HEK293T (cell line): ENCODE measurements around the gene CHD6.

Experiments
- CTCF ChIA-PET: fragments of 350-600 bp; formaldehyde crosslinking; extraction: SDS; loops from one replicate; lab custom pipeline; 2021; ENCODE audit warnings: antibody characterized with exemption, inconsistent platforms; lab: Yijun Ruan, JAX
- POLR2A ChIA-PET: fragments of 350-600 bp; formaldehyde crosslinking; extraction: SDS; loops from one replicate; lab custom pipeline; 2020; ENCODE audit warnings: antibody characterized with exemption, inconsistent platforms; lab: Yijun Ruan, JAX
- DNase-seq: peaks from one replicate; pipeline ENCODE4 v3.0.0; 2012; ENCODE audit warnings: mixed read lengths; ENCODE audit errors: extremely low spot score
- ARNT ChIP-seq: fragments of 450-650 bp; IDR thresholded peaks from 2 replicates; pipeline ENCODE4 v1.6.1; 2017; ENCODE audit warnings: mild to moderate bottlenecking
- BHLHE40 ChIP-seq: fragments of 450-650 bp; IDR thresholded peaks from 2 replicates; pipeline ENCODE4 v1.6.1; 2016; ENCODE audit warnings: mild to moderate bottlenecking, moderate library complexity, borderline replicate concordance
- CTBP1 ChIP-seq: fragments of 450-650 bp; IDR thresholded peaks from 2 replicates; pipeline ENCODE4 v1.6.1; 2016; ENCODE audit warnings: borderline replicate concordance
- ELF4 ChIP-seq: fragments of 450-650 bp; IDR thresholded peaks from 2 replicates; pipeline ENCODE4 v1.6.1; 2017; ENCODE audit warnings: antibody characterized with exemption
- FOXA1 ChIP-seq: fragments of 450-650 bp; IDR thresholded peaks from 2 replicates; pipeline ENCODE4 v1.6.1; 2016; ENCODE audit warnings: mild to moderate bottlenecking
- FOXK2 ChIP-seq: fragments of 450-650 bp; IDR thresholded peaks from 2 replicates; pipeline ENCODE4 v1.6.1; 2016; ENCODE audit warnings: mild to moderate bottlenecking
- FOXM1 ChIP-seq: fragments of 450-650 bp; IDR thresholded peaks from 2 replicates; pipeline ENCODE4 v1.6.1; 2017; ENCODE audit warnings: mild to moderate bottlenecking, borderline replicate concordance
- HDGF ChIP-seq: fragments of 450-650 bp; IDR thresholded peaks from 2 replicates; pipeline ENCODE4 v1.6.1; 2017; ENCODE audit warnings: antibody characterized with exemption, borderline replicate concordance
- L3MBTL2 ChIP-seq: fragments of 450-650 bp; conservative IDR thresholded peaks from 2 replicates; pipeline ENCODE4 v1.6.1; 2016; ENCODE audit warnings: mild to moderate bottlenecking
- LEF1 ChIP-seq: fragments of 450-650 bp; IDR thresholded peaks from 2 replicates; pipeline ENCODE4 v1.6.1; 2017; ENCODE audit warnings: mild to moderate bottlenecking, borderline replicate concordance
- NFRKB ChIP-seq: fragments of 450-650 bp; IDR thresholded peaks from 2 replicates; pipeline ENCODE4 v1.6.1; 2016; ENCODE audit warnings: mild to moderate bottlenecking, moderate library complexity
- SP1 ChIP-seq: fragments of 450-650 bp; IDR thresholded peaks from 2 replicates; pipeline ENCODE4 v1.6.1; 2017
- SUZ12 ChIP-seq: fragments of 450-650 bp; IDR thresholded peaks from 2 replicates; pipeline ENCODE4 v1.6.1; 2016; ENCODE audit warnings: mild to moderate bottlenecking
- TARDBP ChIP-seq: fragments of 450-650 bp; IDR thresholded peaks from 2 replicates; pipeline ENCODE4 v1.6.1; 2016
- ZNF384 ChIP-seq: fragments of 450-650 bp; IDR thresholded peaks from 2 replicates; pipeline ENCODE4 v1.6.1; 2016
- TF ChIP-seq, protein P1 (sequence below): fragments of 450-650 bp; IDR thresholded peaks from 2 replicates; pipeline ENCODE4 v1.6.1; 2016

Gene CHD6

DNA sequence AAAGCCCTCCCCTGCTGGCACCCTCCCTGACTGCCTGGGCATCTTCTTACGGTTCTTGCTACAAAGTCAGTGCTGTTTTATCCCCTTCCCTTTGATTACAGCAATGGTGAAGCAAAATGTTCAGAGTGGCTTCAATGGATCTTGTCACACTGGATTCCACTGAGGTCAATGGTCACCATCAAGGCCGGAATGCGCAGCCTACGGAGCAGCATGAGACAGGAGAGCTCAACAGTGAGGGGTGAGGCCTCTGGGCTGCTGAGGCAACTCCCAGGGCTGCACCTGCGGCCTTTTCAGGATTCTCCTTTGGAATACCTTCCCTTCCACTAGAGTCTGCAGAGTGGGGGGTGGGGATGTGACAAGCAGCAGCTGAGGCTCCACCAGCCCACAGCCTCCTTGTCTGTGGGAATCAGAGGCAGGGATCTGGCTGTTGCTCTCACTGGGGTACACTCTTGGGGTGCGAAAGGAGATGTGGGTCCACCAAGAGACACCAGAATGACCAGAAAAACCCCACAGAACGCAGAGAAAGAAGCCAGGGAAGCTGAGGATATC is 211.2 kb downstream of the CHD6 start:
- TF ChIP-seq CTBP1 (no peak), LEF1 (no peak)
- TF ChIP-seq, protein P1, sequence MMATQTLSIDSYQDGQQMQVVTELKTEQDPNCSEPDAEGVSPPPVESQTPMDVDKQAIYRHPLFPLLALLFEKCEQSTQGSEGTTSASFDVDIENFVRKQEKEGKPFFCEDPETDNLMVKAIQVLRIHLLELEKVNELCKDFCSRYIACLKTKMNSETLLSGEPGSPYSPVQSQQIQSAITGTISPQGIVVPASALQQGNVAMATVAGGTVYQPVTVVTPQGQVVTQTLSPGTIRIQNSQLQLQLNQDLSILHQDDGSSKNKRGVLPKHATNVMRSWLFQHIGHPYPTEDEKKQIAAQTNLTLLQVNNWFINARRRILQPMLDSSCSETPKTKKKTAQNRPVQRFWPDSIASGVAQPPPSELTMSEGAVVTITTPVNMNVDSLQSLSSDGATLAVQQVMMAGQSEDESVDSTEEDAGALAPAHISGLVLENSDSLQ, result no peak
- CTCF ChIA-PET, result interaction anchor here (0.5 kb wide), 1 partner anchor 162 kb away, joined by 3 read pairs; no protein-coding TSS in a partner anchor
- DNase-seq, result no peak
- POLR2A ChIA-PET, result no interaction called here

DNA sequence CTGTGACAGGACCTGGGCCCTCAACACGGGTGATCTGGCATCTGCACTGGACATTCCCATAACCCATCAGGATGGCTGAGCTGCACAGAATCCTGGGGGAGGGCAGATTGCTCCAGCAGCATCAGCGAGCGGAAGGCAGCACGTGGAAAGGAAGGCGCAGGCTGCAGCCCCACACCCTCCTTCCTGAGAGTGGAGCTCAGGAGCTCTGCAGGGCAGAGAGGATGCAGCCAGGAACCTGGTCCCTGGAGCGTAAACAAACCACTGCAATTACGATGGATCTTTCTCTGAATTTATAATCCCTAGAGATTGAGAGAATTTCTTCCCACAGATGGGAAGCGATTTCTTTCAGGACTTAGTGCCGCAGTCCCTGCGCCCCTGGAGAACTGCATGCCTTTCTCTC is 211.8 kb downstream of the CHD6 start:
- no peak for TF ChIP-seq ARNT
- no peak for TF ChIP-seq FOXA1
- TF ChIP-seq HDGF, result no peak
- no peak for TF ChIP-seq LEF1
- CTCF ChIA-PET, result interaction anchor here (0.5 kb wide), 1 partner anchor 162 kb away, joined by 3 read pairs; no protein-coding TSS in a partner anchor
- no peak for DNase-seq
- POLR2A ChIA-PET, result no interaction called here

DNA sequence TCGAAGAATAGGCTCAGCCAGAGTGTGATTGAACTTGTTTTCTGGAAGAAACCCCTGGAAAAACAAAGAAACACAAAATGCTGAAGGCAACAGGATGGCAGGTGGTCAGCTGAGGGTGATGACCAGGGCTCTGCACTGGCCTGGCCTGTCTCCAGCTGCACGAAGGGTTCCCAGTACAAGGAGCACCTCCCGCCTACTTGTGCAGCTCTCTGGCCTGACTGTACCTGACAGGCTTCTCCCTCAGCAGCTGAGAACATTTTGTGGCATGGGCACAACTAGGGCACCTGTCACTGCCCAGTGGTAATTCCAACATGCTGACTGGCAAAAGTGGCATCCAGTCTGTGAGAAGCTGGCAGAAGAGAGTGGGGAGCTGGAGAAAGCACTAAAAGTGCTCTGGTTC is 212.7 kb downstream of the CHD6 start:
- DNase-seq, result no peak
- CTCF ChIA-PET, result no interaction called here
- TF ChIP-seq FOXA1 (no peak), CTBP1 (no peak), ARNT (no peak), L3MBTL2 (no peak), BHLHE40 (no peak)
- POLR2A ChIA-PET, result no interaction called here

DNA sequence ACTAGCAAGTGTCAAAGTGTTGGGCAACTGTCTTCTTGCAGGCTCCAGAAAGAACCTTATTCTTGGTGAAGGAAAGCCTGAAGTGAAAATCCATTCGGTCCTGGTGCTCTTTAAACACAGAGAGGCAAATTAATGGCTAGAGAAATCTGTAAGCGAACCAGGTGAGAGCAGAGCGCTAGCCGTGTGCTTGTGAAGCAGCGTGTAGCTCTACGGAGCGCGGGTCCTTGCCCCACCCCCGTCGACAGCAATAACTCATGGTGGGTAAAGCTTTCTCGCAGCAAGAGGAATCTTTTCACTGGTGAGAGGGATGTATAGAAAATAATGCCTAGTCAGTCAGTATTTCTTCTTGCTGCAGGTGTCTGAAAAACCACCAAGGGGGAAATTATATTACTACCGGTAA is 214.6 kb downstream of the CHD6 start:
- POLR2A ChIA-PET, result no interaction called here
- DNase-seq, result no peak
- CTCF ChIA-PET, result no interaction called here
- TF ChIP-seq, protein P1, result no peak
- TF ChIP-seq CTBP1, result no peak
- TF ChIP-seq FOXM1, result no peak
- TF ChIP-seq ARNT, result no peak
- no peak for TF ChIP-seq NFRKB

DNA sequence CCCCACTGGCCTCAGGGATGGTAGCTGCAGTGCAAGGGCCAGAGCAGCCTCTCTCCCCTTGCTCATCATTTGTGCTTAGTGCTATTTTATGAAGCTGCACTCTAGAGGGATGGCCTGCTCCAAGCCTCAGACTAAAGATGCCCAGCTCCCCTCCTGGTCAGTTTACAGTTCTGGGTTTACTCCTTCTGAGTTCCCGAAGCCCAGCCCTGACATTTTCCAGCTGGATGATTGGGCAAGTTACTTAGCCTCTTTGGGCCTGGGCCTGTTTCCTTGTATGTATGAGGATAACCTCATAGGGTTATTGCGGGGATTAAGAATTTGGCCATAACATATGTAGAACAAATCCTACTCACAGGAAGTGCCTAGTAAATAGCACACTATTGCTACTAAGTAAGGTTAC is 219.8 kb downstream of the CHD6 start:
- TF ChIP-seq TARDBP, result no peak
- DNase-seq, result no peak
- ChIA-PET CTCF (no interaction called here), POLR2A (no interaction called here)

DNA sequence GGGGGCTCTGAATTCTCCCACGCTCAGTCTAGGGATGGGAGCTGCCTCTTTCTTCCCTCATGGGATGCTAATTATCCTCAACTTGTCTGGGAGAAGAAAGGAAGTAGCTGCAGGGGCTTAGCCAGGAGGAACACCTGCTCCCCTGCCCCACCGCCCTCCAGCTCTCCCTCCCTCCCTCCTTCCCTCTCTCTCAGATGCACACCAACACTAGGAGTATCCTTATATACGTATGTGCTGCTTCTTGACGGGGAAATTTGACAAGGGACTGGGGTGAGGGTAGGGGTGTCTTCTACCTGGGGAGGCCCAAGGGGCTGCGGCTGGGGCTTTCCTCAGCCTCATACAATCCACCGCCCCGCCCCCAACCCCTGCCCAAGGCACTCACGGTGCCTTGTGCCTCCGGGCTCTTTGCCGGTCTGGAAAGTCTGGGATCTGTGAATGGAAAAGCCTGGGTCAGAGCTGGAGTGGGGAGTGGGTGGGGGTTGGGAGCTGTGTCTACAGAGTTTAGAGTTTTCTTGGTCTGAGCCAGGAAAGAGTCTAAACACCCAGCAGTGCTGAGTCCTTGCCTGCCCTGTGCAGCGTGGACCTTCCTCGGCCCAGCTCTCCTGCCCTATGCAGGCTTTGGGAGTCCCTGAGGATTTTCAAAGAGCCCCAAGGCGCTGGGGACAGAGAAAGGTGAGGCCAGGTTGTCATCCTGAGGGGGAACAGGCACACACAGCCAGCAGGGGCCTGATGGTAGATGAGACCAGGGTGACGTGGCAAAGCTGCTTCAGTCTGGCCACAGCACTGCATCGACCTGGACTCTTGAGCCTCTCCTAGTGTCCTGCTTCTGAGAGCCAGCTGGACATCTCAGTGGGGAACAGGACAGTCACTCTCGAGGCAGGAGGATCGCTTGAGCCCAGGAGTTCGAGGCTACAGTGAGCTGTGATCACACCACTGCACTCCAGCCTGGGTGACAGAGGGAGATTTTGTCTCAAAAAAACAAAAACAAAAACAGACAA is 222.2 kb downstream of the CHD6 start:
- POLR2A ChIA-PET, result no interaction called here
- TF ChIP-seq NFRKB (no peak), SUZ12 (no peak), ELF4 (no peak), TARDBP (no peak), BHLHE40 (no peak), ZNF384 (no peak), HDGF (no peak), ARNT (no peak), L3MBTL2 (no peak), FOXA1 (no peak), LEF1 (no peak), CTBP1 (no peak), FOXM1 (no peak), SP1 (no peak), FOXK2 (no peak)
- TF ChIP-seq, protein P1, result no peak
- no peak for DNase-seq
- CTCF ChIA-PET, result no interaction called here
